ENCODE data around the gene WDR45.

WDR45 gene

GRCh38 chrX:49063715-49064114 lies 16.0 kb downstream of the WDR45 start:
- Histone ChIP-seq H3K27ac (ENCODE audit: low read depth, low read length) (no peak overlapping the region), H3K79me2 (ENCODE audit: control insufficient read depth, insufficient read depth, low read length, unreplicated experiment) (no peaks in the 10 kb centered on the region), H2AFZ (ENCODE audit: low read length, unreplicated experiment) (no peak overlapping the region), H3K27me3 (ENCODE audit: insufficient read depth, low read length) (no peaks in the 10 kb centered on the region), H3K36me3 (ENCODE audit: insufficient read depth, low read length) (no peaks in the 10 kb centered on the region), H3K4me3 (ENCODE audit: low read depth, low read length) (no peak overlapping the region), H3K4me1 (ENCODE audit: control insufficient read depth, insufficient read depth, low read length, unreplicated experiment) (no peaks in the 10 kb centered on the region)

GRCh38 chrX:49061916-49062315 lies 17.8 kb downstream of the WDR45 start:
- no peaks in the 10 kb centered on the region for H3K27me3 ChIP-seq (ENCODE audit: insufficient read depth, low read length)
- no peaks in the 10 kb centered on the region for H3K4me1 ChIP-seq (ENCODE audit: control insufficient read depth, insufficient read depth, low read length, unreplicated experiment)
- H2AFZ ChIP-seq (ENCODE audit: low read length, unreplicated experiment) = no peak overlapping the region
- no peak overlapping the region for H3K4me3 ChIP-seq (ENCODE audit: low read depth, low read length)
- H3K79me2 ChIP-seq (ENCODE audit: control insufficient read depth, insufficient read depth, low read length, unreplicated experiment) = no peaks in the 10 kb centered on the region
- no peak overlapping the region for H3K27ac ChIP-seq (ENCODE audit: low read depth, low read length)
- no peaks in the 10 kb centered on the region for H3K36me3 ChIP-seq (ENCODE audit: insufficient read depth, low read length)

GRCh38 chrX:49061490-49061889 lies 18.2 kb downstream of the WDR45 start:
- Histone ChIP-seq H2AFZ (ENCODE audit: low read length, unreplicated experiment) (no peak overlapping the region), H3K27ac (ENCODE audit: low read depth, low read length) (no peak overlapping the region), H3K4me1 (ENCODE audit: control insufficient read depth, insufficient read depth, low read length, unreplicated experiment) (no peaks in the 10 kb centered on the region), H3K79me2 (ENCODE audit: control insufficient read depth, insufficient read depth, low read length, unreplicated experiment) (no peaks in the 10 kb centered on the region), H3K36me3 (ENCODE audit: insufficient read depth, low read length) (no peaks in the 10 kb centered on the region), H3K27me3 (ENCODE audit: insufficient read depth, low read length) (no peaks in the 10 kb centered on the region), H3K4me3 (ENCODE audit: low read depth, low read length) (no peak overlapping the region)

DNA sequence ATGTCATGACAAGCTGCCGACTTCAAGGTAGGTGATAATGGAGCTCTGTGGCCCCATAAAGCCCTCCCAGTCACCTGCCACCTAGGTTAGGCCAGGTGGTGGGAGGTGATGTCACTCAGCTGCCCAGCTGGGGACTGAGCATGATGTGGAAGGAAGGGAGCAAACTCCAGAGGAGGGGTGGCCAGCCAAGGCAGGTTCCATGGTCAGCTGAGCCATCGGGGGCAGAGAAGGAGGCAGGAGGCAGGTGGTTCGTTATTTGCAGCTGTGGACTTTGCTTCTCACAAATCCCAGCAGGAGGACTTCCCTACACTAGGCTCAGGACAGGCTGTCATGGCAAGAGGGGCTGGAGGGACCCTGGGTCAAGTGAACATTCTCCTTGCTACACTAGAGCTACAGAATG lies 18.8 kb downstream of the WDR45 start:
- no peaks in the 10 kb centered on the region for H3K79me2 ChIP-seq (ENCODE audit: control insufficient read depth, insufficient read depth, low read length, unreplicated experiment)

DNA sequence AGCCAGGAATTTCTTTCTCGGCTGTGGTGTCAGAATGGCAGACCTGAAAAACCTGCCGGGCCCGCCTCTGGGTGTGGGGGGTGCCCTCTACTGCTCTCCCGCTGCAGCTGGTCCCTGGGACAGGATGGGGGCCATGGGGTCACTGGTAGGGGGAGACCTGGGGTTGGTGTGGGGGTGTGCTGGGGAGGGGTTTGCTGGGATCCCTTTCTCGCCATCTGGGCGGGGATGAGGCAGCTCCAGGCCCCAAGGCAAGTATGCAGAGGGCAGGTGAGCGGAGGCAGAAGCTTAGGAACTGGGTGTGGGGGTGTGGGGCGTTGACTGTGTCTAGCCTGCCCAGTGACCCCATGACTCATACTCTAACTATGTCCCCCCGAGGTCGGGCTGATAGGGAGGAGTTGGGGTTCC lies 20.0 kb downstream of the WDR45 start:
- no peaks in the 10 kb centered on the region for H3K27me3 ChIP-seq (ENCODE audit: insufficient read depth, low read length)
- no peaks in the 10 kb centered on the region for H3K36me3 ChIP-seq (ENCODE audit: insufficient read depth, low read length)
- H3K79me2 ChIP-seq (ENCODE audit: control insufficient read depth, insufficient read depth, low read length, unreplicated experiment) = no peaks in the 10 kb centered on the region
- no peak overlapping the region for H3K4me3 ChIP-seq (ENCODE audit: low read depth, low read length)
- H2AFZ ChIP-seq (ENCODE audit: low read length, unreplicated experiment) = no peak overlapping the region
- no peaks in the 10 kb centered on the region for H3K4me1 ChIP-seq (ENCODE audit: control insufficient read depth, insufficient read depth, low read length, unreplicated experiment)
- no peak overlapping the region for H3K27ac ChIP-seq (ENCODE audit: low read depth, low read length)

More for the DNA sequence above, 18.8 kb downstream of the WDR45 start:
- Histone ChIP-seq H3K27ac (ENCODE audit: low read depth, low read length) (no peak overlapping the region), H3K36me3 (ENCODE audit: insufficient read depth, low read length) (no peaks in the 10 kb centered on the region), H3K4me3 (ENCODE audit: low read depth, low read length) (no peak overlapping the region), H3K27me3 (ENCODE audit: insufficient read depth, low read length) (no peaks in the 10 kb centered on the region), H2AFZ (ENCODE audit: low read length, unreplicated experiment) (no peak overlapping the region), H3K4me1 (ENCODE audit: control insufficient read depth, insufficient read depth, low read length, unreplicated experiment) (no peaks in the 10 kb centered on the region)

GRCh38 chrX:49059201-49059600 lies 20.5 kb downstream of the WDR45 start:
- H3K4me1 ChIP-seq (ENCODE audit: control insufficient read depth, insufficient read depth, low read length, unreplicated experiment) = no peaks in the 10 kb centered on the region
- no peak overlapping the region for H2AFZ ChIP-seq (ENCODE audit: low read length, unreplicated experiment)
- no peaks in the 10 kb centered on the region for H3K79me2 ChIP-seq (ENCODE audit: control insufficient read depth, insufficient read depth, low read length, unreplicated experiment)
- no peak overlapping the region for H3K27ac ChIP-seq (ENCODE audit: low read depth, low read length)
- H3K36me3 ChIP-seq (ENCODE audit: insufficient read depth, low read length) = no peaks in the 10 kb centered on the region
- no peak overlapping the region for H3K4me3 ChIP-seq (ENCODE audit: low read depth, low read length)
- no peaks in the 10 kb centered on the region for H3K27me3 ChIP-seq (ENCODE audit: insufficient read depth, low read length)

- Histone ChIP-seq H3K79me2 (ENCODE audit: control insufficient read depth, insufficient read depth, low read length, unreplicated experiment) (no peaks in the 10 kb centered on the region), H3K27me3 (ENCODE audit: insufficient read depth, low read length) (no peaks in the 10 kb centered on the region), H3K27ac (ENCODE audit: low read depth, low read length) (no peak within 1 kb of the TSS), H3K4me1 (ENCODE audit: control insufficient read depth, insufficient read depth, low read length, unreplicated experiment) (no peaks in the 10 kb centered on the region), H3K36me3 (ENCODE audit: insufficient read depth, low read length) (no peaks in the 10 kb centered on the region), H2AFZ (ENCODE audit: low read length, unreplicated experiment) (no peak within 1 kb of the TSS), H3K4me3 (ENCODE audit: low read depth, low read length) (no peak within 1 kb of the TSS)
Observed at GRCh38 chrX:49058794-49059193, 20.9 kb downstream of the WDR45 start, which contains the start of gene CCDC120. Gene CCDC120 (plus strand): TSS chrX:49058999. CDS start chrX:49062042, 3,043 bp downstream.

DNA sequence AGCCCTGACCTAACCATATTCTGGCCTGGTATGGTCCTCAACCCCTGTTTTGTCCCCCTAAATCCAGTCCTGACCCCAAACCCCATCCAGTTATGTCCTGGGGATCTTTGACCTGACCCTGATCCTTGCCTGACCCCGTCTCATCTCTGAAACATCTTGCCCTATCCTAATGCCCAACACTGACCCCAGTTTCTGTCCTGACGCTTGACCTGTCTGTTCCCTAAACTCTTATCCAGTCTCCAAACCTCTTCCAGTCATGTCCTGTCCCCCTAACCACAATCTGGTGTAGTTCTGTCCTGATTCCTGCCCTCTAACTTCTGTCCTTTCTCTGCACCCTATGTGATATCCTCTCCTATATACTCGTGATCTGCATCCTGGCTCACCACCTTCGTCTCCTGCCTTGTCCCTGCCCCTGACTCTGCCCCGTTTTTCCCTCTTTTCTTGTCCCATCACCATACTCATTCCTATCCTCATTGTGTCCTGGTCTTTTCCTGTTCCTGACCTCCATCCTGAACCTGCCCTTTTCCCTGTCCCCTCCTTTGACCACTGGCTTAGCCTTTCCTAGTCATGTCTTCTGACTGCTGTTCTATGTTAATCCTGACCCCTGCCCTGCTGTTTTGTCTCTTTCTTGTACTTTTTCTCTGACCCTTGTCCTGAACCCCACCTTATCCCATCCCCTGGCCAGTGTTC lies 25.5 kb downstream of the WDR45 start:
- no peak overlapping the region for H2AFZ ChIP-seq (ENCODE audit: low read length, unreplicated experiment)

DNA sequence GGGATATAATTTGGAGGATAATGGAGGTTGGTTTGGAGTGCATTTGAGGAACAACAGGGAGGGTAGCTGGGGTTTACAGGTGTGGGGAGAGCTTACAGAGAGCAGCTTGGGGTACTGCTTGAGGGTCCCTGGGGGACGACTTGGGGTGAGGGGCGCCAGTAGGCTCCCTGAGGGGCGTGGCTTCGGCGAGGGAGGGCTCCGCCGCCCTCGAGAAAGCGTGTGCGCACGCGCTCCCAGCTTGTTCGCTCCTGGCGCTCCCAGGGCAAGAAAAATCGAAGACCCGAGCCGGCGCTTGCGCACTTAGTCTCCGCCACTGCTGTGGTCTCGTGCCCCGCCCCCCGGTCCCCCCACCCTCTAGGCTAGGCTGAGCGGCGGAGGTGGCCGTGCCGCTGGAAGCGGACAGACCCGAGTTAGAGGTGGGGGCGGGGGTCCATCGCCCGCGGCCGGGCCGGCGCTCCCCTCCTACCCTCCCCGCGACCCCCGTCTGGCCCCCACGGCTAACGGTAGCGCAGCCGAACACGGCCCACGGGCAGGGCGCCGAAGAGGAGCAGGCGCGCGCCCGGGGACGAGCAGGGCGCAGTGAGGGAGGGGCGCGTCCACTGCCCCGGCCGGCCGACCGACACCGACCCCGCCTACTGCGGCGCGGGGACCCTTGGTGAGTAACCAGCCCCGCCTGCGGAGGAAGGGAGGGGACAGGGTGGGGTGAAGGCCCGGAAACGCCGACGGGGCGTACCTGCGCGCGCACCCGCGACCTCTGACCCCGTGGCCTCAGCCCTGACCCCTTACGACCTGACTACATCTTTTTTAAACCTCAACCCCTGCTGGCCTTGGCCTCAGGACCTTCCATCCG lies 26.2 kb downstream of the WDR45 start:
- Histone ChIP-seq H3K36me3 (ENCODE audit: insufficient read depth, low read length) (no peaks in the 10 kb centered on the region), H3K27me3 (ENCODE audit: insufficient read depth, low read length) (no peaks in the 10 kb centered on the region), H3K4me1 (ENCODE audit: control insufficient read depth, insufficient read depth, low read length, unreplicated experiment) (no peaks in the 10 kb centered on the region), H3K4me3 (ENCODE audit: low read depth, low read length) (peak overlapping the region; percentile 81), H3K27ac (ENCODE audit: low read depth, low read length) (no peak overlapping the region), H3K79me2 (ENCODE audit: control insufficient read depth, insufficient read depth, low read length, unreplicated experiment) (no peaks in the 10 kb centered on the region), H2AFZ (ENCODE audit: low read length, unreplicated experiment) (peak overlapping the region; percentile 93)

More for the DNA sequence above, 25.5 kb downstream of the WDR45 start:
- H3K27ac ChIP-seq (ENCODE audit: low read depth, low read length) = no peak overlapping the region
- H3K79me2 ChIP-seq (ENCODE audit: control insufficient read depth, insufficient read depth, low read length, unreplicated experiment) = no peaks in the 10 kb centered on the region
- H3K4me1 ChIP-seq (ENCODE audit: control insufficient read depth, insufficient read depth, low read length, unreplicated experiment) = no peaks in the 10 kb centered on the region
- no peaks in the 10 kb centered on the region for H3K36me3 ChIP-seq (ENCODE audit: insufficient read depth, low read length)
- H3K27me3 ChIP-seq (ENCODE audit: insufficient read depth, low read length) = no peaks in the 10 kb centered on the region
- H3K4me3 ChIP-seq (ENCODE audit: low read depth, low read length) = peak overlapping the region; percentile 81

GRCh38 chrX:49043987-49044281 lies 35.8 kb downstream of the WDR45 start:
- H3K4me3 ChIP-seq (ENCODE audit: low read depth, low read length) = peak overlapping the region; percentile 60
- no peak overlapping the region for H2AFZ ChIP-seq (ENCODE audit: low read length, unreplicated experiment)
- peak overlapping the region; percentile 16; the same call in 1 of the 2 replicates for H3K27ac ChIP-seq (ENCODE audit: low read depth, low read length)
- H3K27me3 ChIP-seq (ENCODE audit: insufficient read depth, low read length) = no peaks in the 10 kb centered on the region
- peaks cover 32% of the 10 kb centered on the region for H3K79me2 ChIP-seq (ENCODE audit: control insufficient read depth, insufficient read depth, low read length, unreplicated experiment)
- no peaks in the 10 kb centered on the region for H3K36me3 ChIP-seq (ENCODE audit: insufficient read depth, low read length)
- H3K4me1 ChIP-seq (ENCODE audit: control insufficient read depth, insufficient read depth, low read length, unreplicated experiment) = peaks cover 7% of the 10 kb centered on the region
